GM10266 (cell line): ENCODE data around the gene GMCL1.

Experiments
- DNase-seq: peaks from one replicate; pipeline ENCODE4 v3.0.0; 2012; ENCODE audit errors: extremely low spot score
- TF ChIP-seq, protein P1 (sequence below): IDR thresholded peaks from 2 replicates; pipeline ENCODE4 v1.5.1; 2012; ENCODE audit warnings: mild to moderate bottlenecking, low read depth; ENCODE audit not compliant: control insufficient read depth, insufficient read depth; ENCODE audit errors: missing control alignments

GMCL1 gene

DNA sequence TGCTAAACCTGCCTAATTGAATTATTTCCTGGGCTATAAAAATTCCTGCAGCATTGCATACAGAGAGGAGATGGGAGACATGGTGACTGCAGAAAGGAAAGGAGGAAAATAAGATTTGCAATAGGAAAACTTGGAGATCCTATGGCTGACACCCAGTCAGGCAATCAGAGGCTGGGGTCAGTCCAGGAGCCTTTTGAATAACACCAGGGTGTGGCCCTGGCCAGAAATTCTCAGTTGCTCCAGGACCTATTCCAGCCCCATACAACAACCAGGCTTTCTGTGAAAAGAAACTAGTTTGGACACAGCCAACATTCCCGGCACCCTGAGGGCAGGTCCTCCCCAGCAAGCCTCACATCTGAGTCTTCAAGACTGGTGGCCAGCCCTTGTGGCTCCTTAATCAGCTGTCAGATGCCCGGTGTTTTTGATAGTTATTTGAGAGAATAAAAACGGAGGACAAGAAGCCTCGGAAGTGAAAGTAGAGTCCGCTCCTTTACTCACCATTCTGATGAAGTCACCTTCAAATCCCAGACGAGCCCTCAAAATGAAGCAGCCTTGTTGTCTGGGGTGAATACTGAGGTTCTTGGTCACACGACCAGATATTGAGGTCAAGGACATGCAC lies 31.1 kb upstream of the GMCL1 start:
- no peak for DNase-seq
- TF ChIP-seq, protein P1, sequence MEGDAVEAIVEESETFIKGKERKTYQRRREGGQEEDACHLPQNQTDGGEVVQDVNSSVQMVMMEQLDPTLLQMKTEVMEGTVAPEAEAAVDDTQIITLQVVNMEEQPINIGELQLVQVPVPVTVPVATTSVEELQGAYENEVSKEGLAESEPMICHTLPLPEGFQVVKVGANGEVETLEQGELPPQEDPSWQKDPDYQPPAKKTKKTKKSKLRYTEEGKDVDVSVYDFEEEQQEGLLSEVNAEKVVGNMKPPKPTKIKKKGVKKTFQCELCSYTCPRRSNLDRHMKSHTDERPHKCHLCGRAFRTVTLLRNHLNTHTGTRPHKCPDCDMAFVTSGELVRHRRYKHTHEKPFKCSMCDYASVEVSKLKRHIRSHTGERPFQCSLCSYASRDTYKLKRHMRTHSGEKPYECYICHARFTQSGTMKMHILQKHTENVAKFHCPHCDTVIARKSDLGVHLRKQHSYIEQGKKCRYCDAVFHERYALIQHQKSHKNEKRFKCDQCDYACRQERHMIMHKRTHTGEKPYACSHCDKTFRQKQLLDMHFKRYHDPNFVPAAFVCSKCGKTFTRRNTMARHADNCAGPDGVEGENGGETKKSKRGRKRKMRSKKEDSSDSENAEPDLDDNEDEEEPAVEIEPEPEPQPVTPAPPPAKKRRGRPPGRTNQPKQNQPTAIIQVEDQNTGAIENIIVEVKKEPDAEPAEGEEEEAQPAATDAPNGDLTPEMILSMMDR = no peak

DNA sequence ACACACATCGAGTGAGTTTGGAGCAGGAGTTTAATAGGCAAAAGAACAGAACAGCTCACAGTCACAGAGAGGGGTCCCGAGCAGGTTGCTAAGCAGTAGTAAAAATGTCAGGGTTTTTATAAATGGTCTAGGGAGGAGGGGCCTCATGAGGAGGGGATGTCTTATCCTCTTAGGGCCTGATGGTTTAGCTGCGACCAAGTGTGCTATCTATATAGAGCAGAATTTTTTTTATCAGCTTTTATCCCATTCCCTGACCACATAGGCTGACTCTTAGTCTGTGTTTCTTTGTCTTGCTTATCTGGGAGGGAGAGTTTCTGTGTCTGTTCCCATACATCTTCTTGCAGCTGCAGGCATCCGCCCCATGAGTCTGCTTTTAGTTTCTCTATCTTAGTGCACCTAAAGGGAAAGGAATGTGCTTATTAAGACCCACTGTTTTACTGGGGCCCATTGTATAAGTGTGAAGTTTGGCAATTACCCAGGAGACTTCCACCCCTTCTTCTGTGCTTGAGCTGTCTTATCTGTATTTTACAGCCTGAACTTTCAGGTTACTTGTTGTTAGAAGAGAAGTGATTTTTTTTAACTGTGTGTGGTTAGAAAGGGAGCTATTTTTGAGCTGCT lies 30.4 kb upstream of the GMCL1 start:
- DNase-seq = no peak
- TF ChIP-seq, protein P1 = no peak

DNA sequence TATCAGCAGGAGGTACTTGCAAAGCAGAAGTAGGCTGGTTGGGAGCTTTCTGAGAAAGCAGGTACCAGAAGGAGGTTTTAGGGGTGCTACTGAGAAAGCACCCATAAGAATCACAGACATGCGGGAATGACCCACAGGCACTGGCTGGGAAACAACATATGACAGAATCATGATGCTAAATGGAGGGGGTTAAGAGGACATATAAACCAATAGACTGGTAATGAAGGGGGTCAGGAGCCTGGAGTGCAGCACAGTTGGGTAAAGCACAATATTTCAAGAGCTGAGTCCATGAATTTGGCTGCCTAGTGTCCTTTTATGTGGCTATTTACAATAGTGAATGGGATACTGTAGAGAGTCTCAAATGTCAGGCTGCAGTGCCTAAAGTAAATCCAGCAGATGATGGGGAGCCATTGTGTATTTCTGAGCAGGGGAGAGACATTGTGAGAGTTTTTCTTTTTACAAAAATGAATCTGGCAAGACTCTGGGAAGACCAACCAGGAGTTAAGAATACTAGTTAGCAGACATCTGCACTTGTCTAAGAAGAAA lies 27.6 kb upstream of the GMCL1 start:
- TF ChIP-seq, protein P1 = no peak
- DNase-seq = no peak

DNA sequence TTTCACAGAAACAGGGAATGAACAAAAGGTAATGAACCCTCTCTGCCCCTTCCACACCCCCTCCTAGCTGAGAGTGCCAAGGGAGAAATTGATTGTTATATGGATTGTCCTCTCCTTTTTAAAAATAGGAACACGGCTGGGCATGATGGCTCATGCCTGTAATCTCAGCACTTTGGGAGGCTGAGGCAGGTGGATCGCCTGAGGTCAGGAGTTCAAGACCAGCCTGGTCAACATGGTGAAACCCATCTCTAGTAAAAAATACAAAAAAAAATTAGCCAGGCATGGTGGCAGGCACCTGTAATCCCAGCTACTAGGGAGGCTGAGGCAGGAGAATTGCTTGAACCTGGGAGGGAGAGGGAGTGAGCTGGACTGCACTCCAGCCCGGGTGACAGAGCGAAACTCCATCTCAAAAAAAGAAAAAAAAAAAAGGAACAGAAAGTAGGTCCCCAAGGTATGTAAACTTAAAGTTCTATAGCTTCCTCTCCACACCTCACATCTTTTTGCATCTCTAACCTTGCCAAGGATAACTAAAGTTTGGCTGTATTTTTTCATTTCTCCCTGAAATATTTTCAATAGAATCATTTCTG lies 26.6 kb upstream of the GMCL1 start:
- peak; percentile 26 for DNase-seq

DNA sequence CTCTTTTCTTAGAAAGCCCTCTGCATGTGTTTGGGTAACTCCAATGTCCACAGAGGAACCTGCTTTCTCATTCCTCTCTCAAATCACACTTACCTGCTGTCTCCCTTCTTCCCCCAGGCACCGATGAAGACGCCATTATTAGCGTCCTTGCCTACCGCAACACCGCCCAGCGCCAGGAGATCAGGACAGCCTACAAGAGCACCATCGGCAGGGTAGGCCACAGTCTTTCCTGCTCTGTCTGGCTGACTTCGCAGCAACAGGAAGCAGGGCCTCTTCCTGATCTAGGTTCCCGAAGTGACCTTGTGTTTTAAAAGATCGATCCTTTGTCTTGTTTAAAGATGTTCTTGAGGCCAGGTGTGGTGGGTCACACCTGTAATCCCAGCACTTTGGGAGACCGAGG lies 25.0 kb upstream of the GMCL1 start:
- DNase-seq = no peak
- TF ChIP-seq, protein P1 = no peak

DNA sequence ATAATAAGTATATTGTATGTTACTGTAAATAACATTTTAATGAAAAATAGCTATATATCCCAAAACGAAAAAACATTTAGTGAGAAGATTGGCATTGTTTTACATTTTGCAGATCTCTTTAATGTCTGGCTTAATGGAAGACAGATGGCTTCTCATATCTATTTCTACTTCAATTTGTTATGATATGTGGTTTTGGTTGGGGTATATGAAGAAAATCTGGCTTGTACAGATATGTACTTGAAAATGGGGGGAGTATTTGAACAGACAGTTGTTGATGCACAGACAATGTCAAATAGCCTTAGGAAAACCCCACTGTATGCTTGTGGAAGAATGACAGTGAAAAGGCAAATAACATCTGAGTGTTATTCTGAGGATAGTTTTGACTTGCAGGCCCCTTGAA lies 23.6 kb upstream of the GMCL1 start:
- no peak for DNase-seq
- TF ChIP-seq, protein P1 = no peak

DNA sequence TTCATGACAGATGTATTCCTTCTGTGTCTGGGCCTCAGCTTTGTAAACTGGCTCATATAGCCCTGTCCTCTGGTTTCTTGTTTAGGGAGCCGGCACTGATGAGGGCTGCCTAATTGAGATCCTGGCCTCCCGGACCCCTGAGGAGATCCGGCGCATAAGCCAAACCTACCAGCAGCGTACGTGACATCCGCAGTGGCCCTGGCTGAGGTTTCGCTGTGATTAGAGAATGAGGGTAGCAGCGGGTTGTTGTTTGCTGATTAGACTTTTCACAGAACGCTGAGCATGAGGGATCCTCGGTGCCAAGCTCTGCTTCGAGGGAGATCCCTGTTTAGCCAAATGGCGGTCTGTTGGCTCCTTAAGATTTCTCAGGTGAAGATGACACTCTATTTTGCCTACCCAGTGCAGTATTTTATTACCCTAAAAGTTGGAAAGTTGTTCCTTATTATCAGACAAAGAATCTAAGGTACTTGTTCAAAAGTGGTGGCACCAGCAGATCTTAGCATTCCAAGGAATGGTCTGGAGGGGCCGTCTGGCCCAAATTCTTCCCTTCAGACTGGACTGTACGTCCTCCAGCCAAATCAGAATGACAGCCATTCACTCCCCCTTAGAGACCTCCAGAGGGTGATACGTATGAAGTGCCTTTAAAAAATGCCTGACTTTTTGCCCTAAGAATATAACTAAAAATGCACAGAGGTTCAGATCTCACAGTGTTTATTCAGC lies 21.5 kb upstream of the GMCL1 start:
- DNase-seq = no peak
- TF ChIP-seq, protein P1 = no peak
